GM21529 (cell line): ENCODE measurements around the gene QPCT.
"Not testable (repeated sequence)": the region's sequence is repeated elsewhere in the genome, so short reads cannot be mapped to it uniquely, and the experiment has no call there.

ENCODE experiments used
- ATAC-seq: cut with Tn5 transposase; IDR thresholded peaks from one replicate; pipeline ENCODE4 v1.9.1; 2021; ENCODE audit not compliant: unreplicated experiment

Gene QPCT

DNA sequence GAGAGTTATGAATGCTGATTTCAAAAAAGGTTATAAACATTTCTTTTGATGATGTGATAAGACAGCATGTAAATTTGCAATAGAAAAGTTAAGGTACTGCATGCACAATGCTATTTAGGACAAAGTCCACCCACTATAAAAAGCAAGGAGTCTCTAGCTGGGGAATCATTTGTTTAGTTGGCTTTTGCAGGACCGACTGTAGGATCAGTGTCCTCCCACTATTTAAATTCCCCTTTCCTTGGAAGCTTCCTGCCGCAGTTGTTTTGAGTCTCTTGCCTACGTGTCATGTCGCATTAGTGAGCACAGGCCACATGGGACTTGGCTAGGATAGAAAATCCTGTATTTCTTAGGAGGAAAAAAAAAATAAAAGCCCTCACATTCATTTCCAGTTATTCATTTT, 13.1 kb downstream of the QPCT start:
- ATAC-seq: no peak

DNA sequence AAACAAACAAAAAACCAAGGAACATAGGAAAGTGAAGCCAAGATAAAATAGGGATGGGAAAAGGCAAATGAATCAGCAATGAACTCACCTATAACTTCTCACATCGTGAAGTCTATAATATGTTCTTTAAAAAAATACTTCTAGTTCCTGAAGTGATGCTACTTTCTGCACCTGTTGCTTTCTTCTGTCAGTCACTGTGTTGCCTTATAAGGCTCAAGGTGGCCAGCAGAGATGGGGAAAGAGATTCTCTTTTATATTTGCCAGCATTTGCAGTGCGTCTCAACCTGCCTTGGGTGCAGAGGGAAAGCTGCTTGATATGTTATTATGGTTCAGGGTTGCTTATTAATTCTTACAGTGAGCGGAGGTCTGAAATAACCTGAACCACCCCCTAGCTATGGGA, 14.0 kb downstream of the QPCT start:
- ATAC-seq: no peak

DNA sequence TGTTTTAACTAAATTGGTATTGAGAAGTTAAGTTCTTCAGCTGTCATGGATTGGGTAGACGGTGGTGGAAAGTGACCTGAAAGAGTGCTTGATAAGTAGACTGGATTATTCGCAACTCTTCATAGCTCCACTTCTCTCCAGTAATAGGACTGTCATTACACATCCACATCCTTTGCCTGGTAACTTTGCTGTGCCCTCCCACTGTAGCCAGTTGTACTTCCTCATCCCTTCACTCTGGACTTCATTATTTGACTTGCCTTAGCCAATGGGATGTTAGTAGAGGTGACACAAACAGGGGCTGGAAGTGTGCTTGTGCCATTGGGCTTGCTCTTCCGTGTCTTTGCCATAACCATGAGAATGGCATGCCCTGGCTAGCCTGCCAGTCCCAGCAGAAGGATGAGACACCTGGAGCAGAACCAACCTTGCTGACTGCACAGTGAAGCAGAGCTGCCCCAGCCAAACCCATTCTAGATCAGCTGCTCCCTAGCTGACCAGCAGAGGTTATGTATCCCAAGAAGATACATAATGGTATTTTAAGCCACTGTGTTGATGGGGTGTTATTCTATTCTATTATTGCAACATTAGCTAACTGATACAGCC, 16.9 kb downstream of the QPCT start:
- no peak for ATAC-seq

DNA sequence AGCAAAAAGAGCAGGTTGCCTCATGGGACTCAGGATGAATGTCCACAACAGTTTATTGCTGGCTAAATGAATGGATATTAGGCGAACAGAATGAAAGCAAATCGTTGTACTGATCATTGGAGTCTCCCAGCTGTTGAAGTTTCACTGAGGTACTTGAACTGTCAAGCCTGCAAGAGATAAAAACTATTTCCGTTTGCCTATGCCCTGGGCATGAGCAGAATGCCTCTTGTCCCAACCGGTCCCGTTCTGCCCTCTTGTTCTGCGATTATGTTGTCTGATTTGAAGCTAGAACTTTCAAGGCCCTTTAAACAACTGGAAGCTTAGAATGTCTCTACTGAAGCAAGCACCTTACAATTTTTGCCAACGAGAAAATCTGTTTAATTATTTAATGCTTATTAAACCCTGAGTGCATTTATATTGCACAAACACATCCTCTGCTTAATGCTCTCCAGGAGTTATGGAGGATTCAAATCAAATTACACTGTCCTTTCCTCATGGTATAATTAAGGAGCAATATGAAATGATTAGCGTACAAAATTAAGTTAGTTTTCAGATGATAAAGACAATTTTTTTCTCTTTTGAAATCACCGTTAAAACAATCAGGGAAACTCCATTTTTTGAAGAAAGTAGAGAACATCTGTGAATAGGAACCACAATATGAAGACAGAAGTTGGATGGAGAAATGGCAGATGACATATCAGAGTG, 17.7 kb downstream of the QPCT start:
- no peak for ATAC-seq

DNA sequence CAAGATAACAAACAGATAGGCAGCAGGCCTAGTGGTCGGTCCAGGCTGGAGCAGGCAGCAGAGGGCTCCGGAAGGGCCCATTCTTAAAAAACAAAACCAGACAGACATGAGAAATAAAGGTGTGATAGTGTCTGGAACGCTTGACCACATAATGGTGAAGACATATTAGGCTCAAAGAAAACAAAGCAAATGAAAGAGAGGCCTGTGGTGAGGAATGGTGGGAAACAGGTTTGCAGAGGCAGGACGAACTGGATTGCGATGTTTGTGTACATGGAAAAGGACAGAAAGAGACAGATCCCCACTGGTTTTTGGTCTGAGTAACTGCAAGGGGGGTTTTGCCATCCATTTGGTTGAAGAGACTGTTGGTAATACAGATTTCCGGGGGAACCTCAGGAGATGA, 19.9 kb downstream of the QPCT start:
- ATAC-seq: no peak

DNA sequence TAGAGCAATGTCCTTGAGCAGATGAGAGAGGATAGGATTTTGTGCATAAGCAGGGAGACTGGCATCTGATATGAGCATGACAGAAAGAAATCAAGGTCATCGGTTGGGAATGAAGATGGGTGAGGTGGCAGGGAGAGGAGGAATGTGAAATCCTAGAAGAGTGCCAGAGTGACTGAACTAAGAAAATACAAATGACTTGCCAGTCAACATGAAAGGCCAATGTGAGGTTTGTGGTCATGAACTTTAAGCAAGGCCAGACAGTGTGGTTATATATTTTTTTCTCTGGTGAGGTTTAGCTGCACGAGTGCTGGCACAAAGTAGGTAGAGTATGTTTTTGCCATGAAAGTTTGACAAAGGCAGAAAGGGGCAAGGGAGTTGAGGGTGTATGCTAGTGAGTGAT, 21.2 kb downstream of the QPCT start:
- peak; percentile 77 for ATAC-seq

DNA sequence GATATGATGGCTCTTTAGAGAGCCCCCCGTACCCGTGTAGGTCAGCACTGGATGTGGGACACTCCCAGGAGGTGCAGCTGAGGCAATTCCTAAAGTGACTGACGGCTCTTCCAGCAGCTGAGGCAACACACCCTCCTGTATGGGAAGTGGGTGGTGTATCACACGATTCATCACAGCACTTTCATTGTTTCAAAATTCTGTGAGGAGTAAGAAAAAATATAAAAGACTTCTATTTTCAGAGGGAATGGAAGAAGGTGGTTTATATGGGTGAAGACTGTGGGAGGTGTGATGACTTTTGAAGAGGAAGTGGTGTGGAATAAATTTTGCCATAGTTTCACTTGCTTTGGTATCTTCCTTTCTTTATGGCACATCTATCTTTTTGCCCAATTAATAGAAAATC, 22.3 kb downstream of the QPCT start:
- ATAC-seq: no peak

DNA sequence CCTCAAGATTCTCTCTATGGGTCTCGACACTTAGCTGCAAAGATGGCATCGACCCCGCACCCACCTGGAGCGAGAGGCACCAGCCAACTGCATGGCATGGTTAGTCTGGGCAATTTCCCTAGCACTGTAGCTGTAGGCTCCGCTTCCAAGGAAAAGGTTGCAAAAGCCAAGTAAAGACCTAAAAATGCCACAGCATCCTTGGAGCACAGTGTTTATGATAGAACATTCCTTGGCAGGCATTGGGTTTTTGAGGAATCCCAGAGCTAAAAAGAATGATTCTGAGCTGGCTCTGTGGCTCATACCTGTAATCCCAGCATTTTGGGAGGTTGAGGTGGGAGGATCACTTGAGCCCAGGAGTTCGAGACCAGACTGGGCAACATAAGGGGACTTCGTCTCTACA, 22.9 kb downstream of the QPCT start:
- ATAC-seq: no peak

DNA sequence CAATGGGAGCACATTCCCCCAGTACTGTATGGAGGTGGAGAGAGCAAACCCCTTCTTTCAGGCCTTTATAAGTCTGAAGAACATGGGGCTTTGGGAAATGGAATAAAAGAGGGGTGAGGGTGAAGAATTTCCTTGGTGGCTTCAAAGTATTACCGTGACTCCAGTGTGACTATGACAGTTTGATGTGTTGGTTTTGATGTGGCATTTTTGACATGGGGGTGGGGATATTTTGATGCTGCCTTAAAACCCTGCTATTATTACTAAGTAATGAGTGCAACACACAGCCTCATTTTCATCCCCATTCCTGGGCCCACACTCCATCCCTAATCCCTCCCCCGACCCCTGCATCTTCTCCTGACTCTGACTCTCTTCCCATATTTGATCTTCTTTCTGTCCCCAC, 23.6 kb downstream of the QPCT start:
- no peak for ATAC-seq

DNA sequence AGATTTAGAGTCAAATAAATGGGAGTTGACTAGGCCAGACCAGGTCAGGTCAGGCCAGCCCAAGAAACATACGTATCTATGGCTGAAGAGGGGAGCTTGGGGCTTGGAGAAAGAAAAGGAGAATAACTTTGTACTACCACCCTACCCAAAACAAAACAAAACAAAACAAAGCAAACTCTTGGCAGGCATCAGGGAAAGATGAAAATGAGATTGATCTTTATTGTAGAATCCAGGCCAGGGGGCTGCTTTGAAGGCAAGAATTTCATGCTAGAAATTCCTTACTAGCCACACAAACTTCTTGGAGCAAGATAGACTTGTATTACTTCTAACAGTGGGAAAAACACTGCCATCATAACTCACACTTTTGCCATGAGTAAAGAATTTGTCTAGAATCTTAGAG, 26.2 kb downstream of the QPCT start:
- ATAC-seq: no peak

DNA sequence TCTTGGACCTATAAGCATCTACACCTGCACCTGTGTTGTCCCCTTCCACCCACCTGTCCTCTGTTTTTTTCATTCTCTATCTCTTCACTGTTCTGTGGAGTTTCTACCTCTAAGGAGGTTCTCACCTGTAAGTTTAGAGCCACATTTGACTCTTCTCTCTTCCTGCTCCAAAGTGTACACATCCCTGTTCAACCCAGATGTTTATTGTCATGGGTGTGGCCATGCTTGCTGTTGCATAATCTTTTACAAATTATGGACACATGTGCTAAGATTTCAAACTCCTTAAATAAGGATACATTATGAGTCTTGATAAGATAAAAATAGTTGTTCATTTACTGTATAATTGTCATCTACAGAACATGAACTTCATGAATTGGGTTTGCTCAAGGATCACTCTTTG, 27.6 kb downstream of the QPCT start:
- no peak for ATAC-seq

DNA sequence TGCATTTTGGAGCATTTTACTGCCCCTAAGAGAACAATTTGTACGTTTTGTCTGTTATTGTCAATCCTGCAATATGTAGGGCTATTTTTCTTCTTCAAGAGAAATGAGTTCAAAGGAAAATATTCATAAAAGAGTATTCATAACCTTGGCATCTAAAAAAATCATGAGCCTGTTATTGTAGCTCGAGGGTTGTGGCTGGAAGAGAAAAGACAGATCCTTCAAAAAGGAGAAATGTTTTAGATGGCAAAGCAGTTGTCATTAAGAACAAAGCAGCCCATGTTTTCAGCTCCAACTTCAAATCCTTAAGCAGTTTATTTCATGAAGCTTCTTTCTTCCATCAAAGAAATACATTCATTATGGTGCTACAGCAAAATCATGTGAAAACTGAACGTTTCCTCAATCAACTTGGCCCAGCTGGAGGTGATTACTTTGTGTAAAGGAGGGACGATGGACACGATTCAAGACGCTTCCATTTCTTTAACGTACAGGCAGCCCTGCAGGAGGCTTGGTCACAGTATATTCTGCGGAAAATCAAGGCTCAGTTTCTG, 31.4 kb downstream of the QPCT start:
- ATAC-seq: peak; percentile 30

DNA sequence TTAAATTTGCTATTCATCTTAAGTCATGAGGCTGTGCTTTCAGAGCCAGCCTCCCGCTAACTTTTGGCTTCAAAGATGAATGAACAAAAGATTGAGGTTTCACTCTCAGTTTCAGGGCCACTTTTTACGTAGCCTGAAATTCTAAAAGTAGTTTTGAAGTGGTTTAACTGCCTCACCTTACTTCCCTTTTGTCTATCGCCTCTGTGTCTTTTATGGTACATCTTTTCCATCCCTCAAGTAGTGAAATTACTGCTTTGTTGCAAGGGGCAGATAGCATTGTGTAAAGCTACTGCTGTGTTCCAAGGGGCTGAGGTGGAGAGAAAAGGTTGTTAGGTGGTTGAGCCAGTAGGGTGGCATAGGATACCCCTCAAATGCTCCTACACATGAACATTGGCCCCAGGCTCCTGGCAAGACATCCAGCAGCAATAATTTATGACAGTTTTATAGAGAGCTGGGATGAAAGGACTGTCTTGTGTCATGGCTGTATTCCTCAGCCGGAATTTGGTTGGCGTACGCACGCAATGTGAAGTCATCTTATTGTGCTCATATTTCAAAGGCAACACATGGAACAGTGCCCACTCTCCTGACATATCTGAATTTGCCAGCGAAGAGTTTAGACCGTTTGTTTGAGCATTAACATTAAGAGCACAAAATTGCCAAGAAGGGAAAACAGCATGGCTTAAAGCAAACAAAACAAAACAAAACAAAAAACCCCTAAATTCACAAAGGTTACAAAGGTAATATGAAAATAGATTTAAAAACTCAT, 32.2 kb downstream of the QPCT start:
- ATAC-seq: peak; percentile 91

DNA sequence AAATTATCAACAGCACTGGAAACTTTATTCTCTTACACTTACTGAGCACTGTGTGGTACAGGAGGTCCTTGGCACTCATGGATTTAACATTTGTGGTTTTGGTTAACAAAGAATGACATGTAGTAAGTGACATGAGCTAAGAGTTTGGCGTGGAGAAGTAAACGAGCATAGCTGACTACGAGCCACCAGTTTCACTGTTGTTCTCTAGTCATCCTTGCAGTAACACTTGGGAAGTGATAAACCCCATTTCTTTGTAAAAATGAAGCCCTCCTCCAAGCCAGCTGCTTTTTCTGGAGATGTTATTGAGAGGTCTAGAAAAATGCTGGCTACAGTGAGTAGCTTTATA, 32.7 kb downstream of the QPCT start:
- ATAC-seq: peak; percentile 47

DNA sequence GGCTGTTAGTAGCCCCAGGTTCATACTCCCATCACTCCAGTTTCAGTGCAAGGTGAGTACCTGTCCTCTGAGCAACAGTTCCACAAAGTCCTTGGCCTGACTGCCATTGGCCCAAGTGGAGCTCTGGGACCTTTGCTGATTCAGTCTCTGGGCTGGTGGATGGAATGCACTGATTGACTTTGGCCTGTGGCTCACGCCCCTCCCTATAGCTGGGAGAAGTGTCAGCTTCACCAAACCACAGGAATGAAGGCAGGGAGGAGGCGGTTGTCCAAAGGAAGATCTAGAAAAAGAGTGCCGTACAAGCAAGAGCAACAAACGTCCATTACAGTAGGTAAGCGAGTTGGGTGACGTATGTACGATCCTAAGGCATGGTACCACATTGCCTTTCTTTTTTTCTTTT, 34.0 kb downstream of the QPCT start:
- no peak for ATAC-seq

DNA sequence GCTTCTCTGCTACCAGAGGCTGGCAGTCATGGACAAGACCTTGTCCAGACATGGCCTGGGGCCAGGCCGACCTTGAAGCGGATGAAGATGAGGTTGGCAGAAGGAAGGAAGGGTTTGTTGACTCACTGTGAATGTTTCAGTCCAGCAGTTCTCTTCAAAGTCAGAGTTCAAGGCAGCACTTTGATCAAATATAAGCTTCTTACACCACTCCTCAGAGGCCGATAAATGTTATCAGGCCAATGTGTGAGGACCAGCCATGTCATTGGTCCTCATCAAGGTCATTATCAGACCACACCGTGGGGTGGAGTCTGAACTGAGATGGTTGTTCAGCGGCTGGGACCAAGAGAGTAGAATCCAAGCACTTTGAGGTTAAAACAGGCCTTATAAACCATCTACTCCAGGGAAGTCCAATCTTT, 35.5 kb downstream of the QPCT start:
- no peak for ATAC-seq

DNA sequence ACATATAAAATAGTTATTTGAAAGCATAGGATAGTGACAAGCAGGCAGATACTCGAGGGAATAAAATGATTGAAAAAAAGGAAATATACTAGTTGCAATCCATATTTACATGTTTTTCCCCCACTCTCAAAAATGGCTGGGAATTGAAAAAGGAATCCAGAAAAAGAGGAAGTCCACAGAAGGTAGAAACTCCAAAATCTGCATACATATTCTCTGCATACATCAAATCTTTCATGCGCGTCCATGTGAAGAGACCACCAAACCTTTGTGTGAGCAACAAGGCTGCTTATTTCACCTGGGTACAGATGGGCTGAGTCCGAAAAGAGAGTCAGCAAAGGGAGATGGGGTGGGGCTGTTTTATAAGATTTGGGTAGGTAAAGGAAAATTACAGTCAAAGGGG, 36.4 kb downstream of the QPCT start:
- ATAC-seq: not testable (repeated sequence)

DNA sequence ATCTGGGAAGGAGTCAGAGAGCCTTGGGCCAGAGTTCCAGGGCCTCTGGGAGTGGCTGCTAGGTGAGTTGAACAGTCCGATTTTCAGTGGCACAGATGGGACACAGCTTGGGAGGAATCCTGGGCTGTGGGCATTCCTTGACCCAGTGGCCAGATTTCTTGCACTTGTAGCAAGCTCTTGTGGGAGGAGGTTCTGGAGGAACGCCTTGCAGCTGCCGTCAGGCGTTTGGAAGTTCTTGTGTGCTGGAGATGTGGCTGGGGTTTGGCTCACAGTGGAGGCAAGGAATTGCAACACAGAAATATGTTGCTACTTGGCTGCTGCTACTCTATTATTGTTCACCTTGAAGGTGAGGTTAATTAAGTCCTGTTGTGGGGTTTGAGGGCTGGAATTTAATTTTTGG, 39.8 kb downstream of the QPCT start:
- not testable (repeated sequence) for ATAC-seq

DNA sequence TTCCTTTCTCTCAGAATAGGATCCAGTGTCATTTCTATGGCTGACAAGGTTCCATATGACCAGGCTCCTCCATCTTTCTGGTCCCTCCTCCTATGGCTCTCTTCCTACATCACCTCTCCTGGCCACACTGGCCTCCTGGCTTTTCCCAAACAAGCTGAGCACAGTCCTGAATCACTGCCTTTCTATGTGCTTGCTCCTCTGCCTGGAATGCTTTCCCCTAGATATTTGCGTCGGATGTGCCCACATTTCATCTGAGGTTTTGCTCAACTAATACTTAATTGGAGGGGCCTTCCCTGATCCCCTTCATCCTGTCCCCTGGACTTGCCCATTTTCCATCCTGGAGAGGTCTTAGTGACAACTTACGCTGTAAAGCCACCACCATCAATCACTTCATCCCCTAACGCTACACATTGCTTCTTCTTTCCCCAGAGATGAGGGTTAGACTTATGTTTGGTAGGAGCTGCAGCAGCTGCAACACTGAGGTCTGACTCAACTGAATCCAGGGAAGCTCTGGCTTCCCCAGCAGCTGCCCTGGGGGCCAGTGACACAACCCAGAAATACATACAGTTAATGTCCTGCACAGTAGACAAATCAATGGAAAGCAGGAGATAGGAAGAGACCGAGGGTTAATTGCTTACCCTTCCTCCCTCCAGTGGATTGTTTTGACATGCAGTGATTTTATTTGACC, 42.9 kb downstream of the QPCT start:
- ATAC-seq: no peak

DNA sequence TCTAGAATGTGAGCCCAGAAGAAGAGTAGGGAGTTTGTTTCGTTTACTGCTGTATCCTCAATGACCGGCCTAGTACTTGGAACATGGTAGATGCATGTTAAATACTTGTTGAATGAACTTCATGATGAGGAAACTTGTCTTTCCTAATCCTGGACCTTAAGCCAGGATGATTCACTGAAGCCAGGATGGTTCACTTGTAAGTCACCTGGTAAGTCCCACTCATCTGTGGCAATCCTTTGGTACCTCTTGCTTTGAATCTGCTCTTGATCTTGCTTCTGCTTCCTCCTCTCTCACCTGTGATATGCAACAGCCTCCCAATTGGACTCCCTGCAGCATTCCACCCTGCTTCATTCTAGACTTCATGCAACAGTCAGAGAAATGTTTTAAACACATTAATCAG, 43.6 kb downstream of the QPCT start:
- ATAC-seq: no peak

DNA sequence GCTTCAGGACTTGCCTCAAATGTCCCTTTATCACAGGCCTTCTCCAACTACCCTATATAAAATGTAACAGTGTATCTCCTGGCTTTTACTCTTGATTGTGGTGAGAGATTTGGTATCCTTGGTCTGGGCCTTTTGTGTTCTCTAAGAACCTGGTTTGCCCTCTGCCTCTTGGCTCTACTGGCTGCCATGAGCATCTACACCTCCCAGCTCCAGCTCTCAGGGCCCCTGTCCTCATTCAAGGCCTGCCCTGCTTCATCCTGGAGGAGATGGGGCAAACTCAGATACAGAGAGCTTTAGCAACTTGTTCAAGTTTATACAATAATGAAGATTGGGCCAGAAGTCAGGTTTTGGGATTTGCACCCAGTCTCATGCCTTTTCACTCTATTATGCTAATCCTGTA, 45.0 kb downstream of the QPCT start:
- ATAC-seq: no peak
